HG02943 (cell line): Measurements from ENCODE around the gene CPEB4.
A peak's percentile ranks its signal among the peaks of the same experiment; 100 is the strongest.

Experiments
- ATAC-seq: cut with Tn5 transposase; IDR thresholded peaks from one replicate; pipeline ENCODE4 v1.9.1; 2021; ENCODE audit warnings: mild to moderate bottlenecking, low read depth, moderate library complexity; ENCODE audit not compliant: unreplicated experiment

CPEB4 gene

GRCh38 chr5:173970878-173971650 lies 82.9 kb downstream of the CPEB4 start:
- ATAC-seq = no peak

GRCh38 chr5:173971681-173972345 lies 83.7 kb downstream of the CPEB4 start:
- ATAC-seq = no peak

GRCh38 chr5:173972607-173972924 lies 84.4 kb downstream of the CPEB4 start:
- ATAC-seq = no peak

GRCh38 chr5:173972925-173973615 lies 84.9 kb downstream of the CPEB4 start:
- ATAC-seq = peak; percentile 63

GRCh38 chr5:173973616-173973969 lies 85.4 kb downstream of the CPEB4 start:
- ATAC-seq = no peak

- no peak for ATAC-seq
Measured at GRCh38 chr5:173974688-173975239, 86.6 kb downstream of the CPEB4 start.

- ATAC-seq = no peak
Measured at GRCh38 chr5:173981185-173981761, 93.1 kb downstream of the CPEB4 start.

GRCh38 chr5:173984218-173984617 lies 96.1 kb downstream of the CPEB4 start:
- ATAC-seq = no peak

- ATAC-seq = no peak
Measured at GRCh38 chr5:173988554-173989431, 100.6 kb downstream of the CPEB4 start, which contains the start of gene C5orf47. C5orf47 (plus strand) TSS chr5:173989170; CDS start chr5:173989264, 94 bp downstream.

- no peak for ATAC-seq
Measured at GRCh38 chr5:173989432-173990082, 101.4 kb downstream of the CPEB4 start.

GRCh38 chr5:173997331-173997730 lies 109.2 kb downstream of the CPEB4 start:
- no peak for ATAC-seq

GRCh38 chr5:173998531-173998930 lies 110.4 kb downstream of the CPEB4 start:
- ATAC-seq = no peak

- ATAC-seq = no peak
Measured at GRCh38 chr5:174000076-174000475, 111.9 kb downstream of the CPEB4 start.

- ATAC-seq = no peak
Measured at GRCh38 chr5:174003795-174004194, 115.6 kb downstream of the CPEB4 start.

GRCh38 chr5:174008922-174009321 lies 120.8 kb downstream of the CPEB4 start:
- no peak for ATAC-seq

- no peak for ATAC-seq
Measured at GRCh38 chr5:174010365-174010764, 122.2 kb downstream of the CPEB4 start.

- ATAC-seq = no peak
Measured at GRCh38 chr5:174011441-174011840, 123.3 kb downstream of the CPEB4 start.
